ENCODE measurements around the gene H2AZ1. TPM values are rescaled to one million over a fixed set of nuclear protein-coding genes. Genes with fewer than 3 reads are reported as not detected.

H2AZ1 gene
- total and polyA plus RNA-seq, 9 of the 15 experiments (the other 6 are each of a cell fraction or from before 2014, with no cell fraction given), result 605 to 4,380 (median 768) TPM

- TF ChIP-seq SRSF9 (IDR thresholded peaks at IDR 0.05; ENCODE audit: borderline replicate concordance, low read depth, low read length) (no peak), SIN3A (IDR thresholded peaks at IDR 0.05; ENCODE audit: borderline replicate concordance in 2 of 2, control insufficient read depth in 1 of 2, low read depth in 2 of 2, low read length in 2 of 2) (peak; percentile 56 to 61; a peak in 3 of 4 replicates), RBM25 (IDR thresholded peaks at IDR 0.05; ENCODE audit: low read depth, low read length, severe bottlenecking) (peak; percentile 36), NCOR1 (IDR thresholded peaks at IDR 0.05) (peak; percentile 61), ZNF785 (CRISPR knock-in tag; IDR thresholded peaks at IDR 0.05) (no peak), E2F4 (CRISPR knock-in tag; IDR thresholded peaks at IDR 0.05; ENCODE audit: low read depth) (peak; percentile 98), CHD2 (IDR thresholded peaks at IDR 0.05; ENCODE audit: low read depth, low read length) (peak; percentile 36; the same call in 1 of the 2 replicates), TFE3 (CRISPR knock-in tag; IDR thresholded peaks at IDR 0.05) (peak; percentile 83), ZNF174 (CRISPR knock-in tag; IDR thresholded peaks at IDR 0.05) (no peak), RB1 (IDR thresholded peaks at IDR 0.05; ENCODE audit: low read depth) (peak; percentile 51; the same call in 1 of the 2 replicates), FOXM1 (IDR thresholded peaks at IDR 0.05; ENCODE audit: low read depth) (peak; percentile 67), FOXM1 (CRISPR knock-in tag; IDR thresholded peaks at IDR 0.05; ENCODE audit: low read depth) (no peak), RBM34 (IDR thresholded peaks at IDR 0.05; ENCODE audit: borderline replicate concordance, insufficient read depth, low read length) (no peak), NKRF (IDR thresholded peaks at IDR 0.05; ENCODE audit: borderline replicate concordance) (peak; percentile 81; the same call in 1 of the 2 replicates)
These were observed at the start of gene H2AZ1 (continued) for GRCh38 chr4:99949999-99950912.

Measured in K562 (cell line).